HG02852 (cell line): ENCODE data around the gene TSPAN15.
"Not testable (repeated sequence)": the region's sequence is repeated elsewhere in the genome, so short reads cannot be mapped to it uniquely, and the experiment has no call there.

ENCODE experiments used
- ATAC-seq: cut with Tn5 transposase; IDR thresholded peaks from one replicate; pipeline ENCODE4 v1.9.1; 2021; ENCODE audit warnings: mild to moderate bottlenecking, moderate library complexity; ENCODE audit not compliant: unreplicated experiment

The TSPAN15 gene

DNA sequence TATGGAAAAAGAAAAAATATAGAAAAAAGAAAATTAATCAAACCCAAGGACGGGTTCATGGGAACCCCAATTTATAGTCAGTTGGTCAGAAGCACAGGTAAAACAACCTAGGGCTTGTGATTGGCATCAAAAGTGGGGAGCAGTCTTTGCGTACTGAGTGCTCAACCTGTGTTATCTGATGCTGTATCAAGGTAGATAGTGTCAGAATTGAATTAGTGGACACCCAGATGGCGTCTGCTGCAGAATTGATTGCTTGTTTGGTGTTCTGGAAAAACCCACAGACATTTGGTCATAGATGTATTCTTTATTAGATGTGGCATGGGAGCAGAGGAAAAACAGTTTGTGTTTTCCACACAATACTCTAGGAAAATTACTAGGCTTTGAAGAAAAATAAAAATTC is 82.4 kb downstream of the TSPAN15 start:
- ATAC-seq = no peak

DNA sequence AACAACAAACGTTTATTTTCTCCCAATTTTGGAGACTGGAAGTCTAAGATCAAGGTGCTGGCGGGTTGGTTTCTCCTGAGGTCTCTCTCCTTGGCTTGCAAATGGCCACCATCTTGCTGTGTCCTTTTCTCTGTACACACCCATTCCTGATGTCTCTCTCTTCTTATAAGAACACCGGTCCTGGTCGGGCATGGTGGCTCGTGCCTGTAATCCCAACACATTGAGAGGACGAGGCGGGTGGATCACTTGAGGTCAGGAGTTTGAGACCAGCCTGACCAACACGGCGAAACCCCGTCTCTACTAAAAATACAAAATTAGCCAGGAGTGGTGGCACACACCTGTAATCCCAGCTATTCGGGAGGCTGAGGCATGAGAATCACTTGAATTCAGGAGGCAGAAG is 85.3 kb downstream of the TSPAN15 start:
- not testable (repeated sequence) for ATAC-seq

DNA sequence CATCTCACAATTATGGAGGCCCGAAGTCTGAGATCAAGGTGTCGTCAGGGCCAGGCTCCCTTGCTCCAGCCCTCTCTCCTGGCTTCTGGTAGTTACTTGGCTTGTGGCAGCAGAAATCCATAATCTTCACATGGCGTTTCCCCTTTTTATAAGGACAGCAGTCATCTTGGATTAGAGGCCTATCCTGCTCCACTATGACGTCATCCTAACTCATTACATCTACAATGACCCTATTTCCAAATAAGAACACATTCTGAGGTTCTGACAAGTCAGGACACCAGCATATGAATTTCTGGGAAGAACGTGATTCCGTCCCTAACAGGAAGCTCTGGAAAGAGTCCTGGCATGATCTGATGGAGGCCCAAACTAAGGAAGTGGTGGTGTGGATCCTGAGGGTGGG is 86.2 kb downstream of the TSPAN15 start:
- ATAC-seq = no peak

DNA sequence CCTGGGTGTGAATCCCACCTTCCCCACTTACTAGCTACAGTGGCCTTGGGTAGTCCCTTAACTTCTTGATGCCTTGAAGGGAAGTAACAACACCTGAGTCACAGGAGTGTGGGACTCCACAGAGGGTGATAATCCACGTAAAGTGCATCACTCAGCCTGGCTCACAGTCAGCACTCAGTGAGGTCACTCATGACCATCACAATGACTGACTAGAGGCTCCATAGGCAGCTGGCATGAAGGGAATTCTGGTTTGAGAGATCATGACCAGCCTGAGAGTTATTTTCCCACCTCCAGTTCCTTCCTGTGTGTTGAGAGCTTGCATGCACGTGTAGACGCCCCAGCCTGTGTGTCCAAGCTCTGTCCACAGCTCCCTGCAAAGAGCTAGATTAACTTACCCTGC is 87.2 kb downstream of the TSPAN15 start:
- no peak for ATAC-seq

DNA sequence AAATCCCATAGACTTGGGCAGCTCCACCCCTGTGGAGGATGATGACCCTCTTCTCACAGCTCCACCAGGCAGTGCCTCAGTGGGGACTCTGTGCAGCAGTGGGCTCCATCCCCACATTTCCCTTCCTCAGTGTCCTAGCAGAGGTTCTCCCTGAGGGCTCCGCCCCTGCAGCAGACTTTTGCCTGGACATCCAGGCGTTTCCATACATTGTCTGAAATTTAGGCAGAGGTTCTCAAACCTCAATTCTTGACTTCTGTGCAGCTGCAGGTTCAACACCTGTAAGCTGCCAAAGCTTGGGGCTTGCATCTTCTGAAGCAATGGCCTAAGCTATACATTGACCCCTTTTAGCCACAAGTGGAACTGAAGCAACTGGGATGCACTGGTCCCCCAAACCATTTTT is 90.2 kb downstream of the TSPAN15 start:
- no peak for ATAC-seq

DNA sequence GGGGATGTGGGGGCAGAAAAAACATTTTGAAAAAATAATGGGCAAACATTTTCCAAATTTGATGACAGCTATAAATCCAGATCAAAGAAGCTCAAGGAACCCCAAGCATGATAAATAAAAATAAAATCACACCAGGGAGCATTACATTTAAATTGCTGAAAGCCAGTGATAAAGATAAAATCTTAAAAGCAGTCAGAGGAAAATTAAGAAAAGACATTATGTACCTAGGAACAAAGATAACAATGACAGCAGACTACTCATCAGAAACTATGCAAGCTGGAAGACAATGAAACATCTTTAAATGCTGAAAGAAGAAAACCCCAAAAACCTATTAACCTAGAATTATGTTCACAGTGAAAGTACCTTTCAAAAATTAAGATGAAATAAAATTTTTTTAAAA is 98.7 kb downstream of the TSPAN15 start:
- ATAC-seq = no peak

DNA sequence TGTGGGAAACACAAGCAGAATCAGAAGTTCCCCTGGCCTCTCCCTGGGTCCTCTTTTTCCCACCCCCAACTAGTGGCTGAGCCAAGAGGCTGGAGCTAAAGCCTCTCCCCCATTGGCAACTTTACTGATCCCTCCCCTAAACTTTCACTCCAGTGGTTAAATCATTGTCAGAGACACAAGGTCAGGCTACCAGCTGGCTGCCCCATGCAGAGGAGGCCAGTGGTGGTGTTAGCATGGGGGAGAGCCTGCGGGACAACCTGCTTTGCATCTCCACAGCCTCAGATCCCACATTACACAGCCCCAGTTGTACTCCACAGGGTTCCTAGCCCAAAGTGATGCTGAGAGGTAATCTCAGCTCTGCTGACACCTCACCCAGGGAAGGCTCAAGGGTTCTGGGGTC is 101.0 kb downstream of the TSPAN15 start:
- no peak for ATAC-seq

DNA sequence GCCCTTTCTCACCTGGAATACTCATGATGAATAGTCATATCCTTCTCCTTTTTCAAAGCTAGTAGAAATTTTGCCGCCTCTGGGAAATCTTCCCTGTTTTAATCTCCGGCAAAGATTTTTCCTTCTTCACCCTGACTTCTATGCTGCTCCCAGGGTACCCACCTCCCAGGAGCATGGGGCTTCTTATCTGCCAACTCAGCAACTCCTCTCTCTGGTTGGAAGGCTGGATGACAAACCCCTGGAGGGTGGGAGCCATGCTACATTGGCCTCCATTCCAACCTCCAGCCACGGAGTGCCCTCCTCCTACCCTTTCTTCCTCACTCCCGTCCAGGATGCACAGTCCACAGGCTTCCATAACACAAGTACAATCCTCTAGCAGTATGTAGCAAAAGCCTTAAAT is 102.1 kb downstream of the TSPAN15 start:
- ATAC-seq = no peak

DNA sequence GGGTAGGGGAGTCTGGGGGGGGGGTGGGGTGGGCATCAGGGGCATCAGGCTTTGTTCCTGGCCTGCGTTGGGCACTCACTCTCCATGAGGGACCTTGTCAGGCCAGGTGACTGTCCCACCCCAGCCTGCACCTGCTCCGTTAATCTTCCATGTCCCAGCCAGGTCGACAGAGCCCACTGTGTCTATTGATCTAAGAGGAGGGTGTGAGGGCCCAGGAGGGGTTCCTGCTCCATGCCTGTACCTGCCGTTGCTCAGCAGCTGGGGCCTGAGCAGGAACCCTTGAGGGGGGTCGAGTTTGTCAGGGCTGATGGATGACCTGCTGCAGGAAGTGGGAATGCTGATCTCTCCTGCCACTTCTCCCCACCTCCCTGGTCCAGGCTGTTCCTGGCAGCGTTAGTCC is 103.3 kb downstream of the TSPAN15 start:
- ATAC-seq = no peak
